ENCODE results near the gene RANBP17. TPM values are rescaled to one million over a fixed set of nuclear protein-coding genes. Genes with fewer than 3 reads are reported as not detected.

The RANBP17 gene
- polyA plus RNA-seq, 1 of the 3 experiments (the other 2 are of a cell fraction), result 6.0 TPM

- Histone ChIP-seq H3K4me3 (ENCODE audit: low read depth in 2 of 2, low read length in 1 of 2) (no peak overlapping the region), H3K9ac (no peak overlapping the region), H3K27me3 (ENCODE audit: insufficient read depth) (no peaks in the 10 kb centered on the region), H3K9me2 (no peaks in the 10 kb centered on the region), H3K79me2 (ENCODE audit: insufficient read depth) (no peaks in the 10 kb centered on the region), H4K20me1 (ENCODE audit: insufficient read depth) (no peaks in the 10 kb centered on the region), H3K27ac (ENCODE audit: low read depth in 2 of 2, low read length in 1 of 2) (no peak overlapping the region), H3K36me3 (replicated peaks in 1 of 2; ENCODE audit: control insufficient read depth in 1 of 2, insufficient read depth in 2 of 2, low read length in 1 of 2) (no peaks in the 10 kb centered on the region), H3K4me1 (ENCODE audit: control insufficient read depth in 1 of 2, insufficient read depth in 2 of 2, low read depth in 1 of 2, low read length in 1 of 2) (peaks cover 0 to 8% of the 10 kb centered on the region in 2 experiments; a peak in 1 of 4 replicates), H3F3A (replicated peaks; ENCODE audit: insufficient read depth) (no peaks in the 10 kb centered on the region), H3K9me3 (no peaks in the 10 kb centered on the region), H3K4me2 (no peak overlapping the region), H2AFZ (ENCODE audit: low read depth) (no peak overlapping the region)
- CTCF ChIA-PET, result interaction anchor here (0.6 to 4.3 kb wide), 7 partner anchors 16 to 596 kb away, joined by 3 to 62 read pairs (median 3); no protein-coding TSS in a partner anchor
- no peak for DNase-seq
- no peak for TF ChIP-seq TEAD4 (IDR thresholded peaks at IDR 0.05; ENCODE audit: borderline replicate concordance, insufficient read depth)
- TF ChIP-seq MAX (IDR thresholded peaks at IDR 0.05; ENCODE audit: low read depth), result no peak
- TF ChIP-seq PBX3 (IDR thresholded peaks at IDR 0.05), result no peak
- TF ChIP-seq FOXJ3 (CRISPR knock-in tag; IDR thresholded peaks at IDR 0.05), result no peak
- no peak for TF ChIP-seq RCOR1 (IDR thresholded peaks at IDR 0.05; ENCODE audit: low read length)
- no peak for TF ChIP-seq RXRA (IDR thresholded peaks at IDR 0.05; ENCODE audit: borderline replicate concordance, low read depth)
- no peak for TF ChIP-seq FOSL2 (IDR thresholded peaks at IDR 0.05; ENCODE audit: borderline replicate concordance, low read depth)
- no peak for TF ChIP-seq RFX5 (IDR thresholded peaks at IDR 0.05; ENCODE audit: low read length)
- TF ChIP-seq GATA2 (CRISPR knock-in tag; IDR thresholded peaks at IDR 0.05), result no peak
- no peak for TF ChIP-seq CTCF (IDR thresholded peaks at IDR 0.05)
- no peak for TF ChIP-seq CHD2 (IDR thresholded peaks at IDR 0.05; ENCODE audit: low read length, partially characterized antibody)
- TF ChIP-seq MXI1 (IDR thresholded peaks at IDR 0.05; ENCODE audit: low read depth, low read length), result no peak
- no peak for TF ChIP-seq EZH2phosphoT487 (IDR thresholded peaks at IDR 0.05; ENCODE audit: borderline replicate concordance, low read depth)
- TF ChIP-seq NFIC (IDR thresholded peaks at IDR 0.05; ENCODE audit: borderline replicate concordance), result no peak
- TF ChIP-seq IRF3 (IDR thresholded peaks at IDR 0.05; ENCODE audit: low read depth, low read length), result no peak
- TF ChIP-seq YY1 (IDR thresholded peaks at IDR 0.05; ENCODE audit: low read depth), result no peak
- POLR2A ChIA-PET, result no interaction called here
Measured at GRCh38 chr5:171340042-171340441, 478.2 kb downstream of the RANBP17 start.

All from SK-N-SH (cell line).